ENCODE data around the gene USP30.

USP30 gene

GRCh38 chr12:109087250-109087649 is 34.9 kb downstream of the USP30 start:
- H3K36me3 ChIP-seq (ENCODE audit: control insufficient read depth, insufficient read depth, low read length) = peaks cover 15% of the 10 kb centered on the region
- TF ChIP-seq, protein P1, sequence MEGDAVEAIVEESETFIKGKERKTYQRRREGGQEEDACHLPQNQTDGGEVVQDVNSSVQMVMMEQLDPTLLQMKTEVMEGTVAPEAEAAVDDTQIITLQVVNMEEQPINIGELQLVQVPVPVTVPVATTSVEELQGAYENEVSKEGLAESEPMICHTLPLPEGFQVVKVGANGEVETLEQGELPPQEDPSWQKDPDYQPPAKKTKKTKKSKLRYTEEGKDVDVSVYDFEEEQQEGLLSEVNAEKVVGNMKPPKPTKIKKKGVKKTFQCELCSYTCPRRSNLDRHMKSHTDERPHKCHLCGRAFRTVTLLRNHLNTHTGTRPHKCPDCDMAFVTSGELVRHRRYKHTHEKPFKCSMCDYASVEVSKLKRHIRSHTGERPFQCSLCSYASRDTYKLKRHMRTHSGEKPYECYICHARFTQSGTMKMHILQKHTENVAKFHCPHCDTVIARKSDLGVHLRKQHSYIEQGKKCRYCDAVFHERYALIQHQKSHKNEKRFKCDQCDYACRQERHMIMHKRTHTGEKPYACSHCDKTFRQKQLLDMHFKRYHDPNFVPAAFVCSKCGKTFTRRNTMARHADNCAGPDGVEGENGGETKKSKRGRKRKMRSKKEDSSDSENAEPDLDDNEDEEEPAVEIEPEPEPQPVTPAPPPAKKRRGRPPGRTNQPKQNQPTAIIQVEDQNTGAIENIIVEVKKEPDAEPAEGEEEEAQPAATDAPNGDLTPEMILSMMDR (IDR thresholded peaks at IDR 0.05; ENCODE audit: insufficient read depth, low read length, poor library complexity, severe bottlenecking) = no peak
- H3K4me3 ChIP-seq (replicated peaks; ENCODE audit: low read depth, low read length) = no peak overlapping the region
- DNase-seq (ENCODE audit: extremely low read depth, insufficient read length) = no peak
- H3K27me3 ChIP-seq (replicated peaks; ENCODE audit: control insufficient read depth, insufficient read depth, low read length) = no peaks in the 10 kb centered on the region

DNA sequence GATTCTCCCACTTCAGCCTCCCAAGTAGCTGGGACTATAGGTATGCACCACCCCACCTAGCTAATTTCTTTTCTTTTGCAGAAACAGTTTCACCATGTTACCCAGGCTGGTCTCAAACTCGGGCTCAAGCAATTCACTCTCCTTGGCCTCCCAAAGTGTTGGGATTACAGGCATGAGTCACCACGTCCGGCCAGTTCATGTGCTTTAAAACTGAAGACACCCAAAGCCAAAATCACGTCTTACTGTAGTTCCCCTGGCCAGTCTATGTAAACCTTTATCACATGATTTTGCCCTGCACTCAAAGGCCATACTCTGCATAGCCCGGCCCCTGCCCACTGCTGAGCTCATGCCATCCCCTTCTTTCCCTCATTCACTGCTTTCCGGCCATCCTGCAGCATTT is 36.4 kb downstream of the USP30 start:
- Histone ChIP-seq H3K4me3 (replicated peaks; ENCODE audit: low read depth, low read length) (no peak overlapping the region), H3K36me3 (ENCODE audit: control insufficient read depth, insufficient read depth, low read length) (peaks cover 15% of the 10 kb centered on the region), H3K27me3 (replicated peaks; ENCODE audit: control insufficient read depth, insufficient read depth, low read length) (no peaks in the 10 kb centered on the region)
- DNase-seq (ENCODE audit: extremely low read depth, insufficient read length) = no peak
- TF ChIP-seq, protein P1 (IDR thresholded peaks at IDR 0.05; ENCODE audit: insufficient read depth, low read length, poor library complexity, severe bottlenecking) = no peak

DNA sequence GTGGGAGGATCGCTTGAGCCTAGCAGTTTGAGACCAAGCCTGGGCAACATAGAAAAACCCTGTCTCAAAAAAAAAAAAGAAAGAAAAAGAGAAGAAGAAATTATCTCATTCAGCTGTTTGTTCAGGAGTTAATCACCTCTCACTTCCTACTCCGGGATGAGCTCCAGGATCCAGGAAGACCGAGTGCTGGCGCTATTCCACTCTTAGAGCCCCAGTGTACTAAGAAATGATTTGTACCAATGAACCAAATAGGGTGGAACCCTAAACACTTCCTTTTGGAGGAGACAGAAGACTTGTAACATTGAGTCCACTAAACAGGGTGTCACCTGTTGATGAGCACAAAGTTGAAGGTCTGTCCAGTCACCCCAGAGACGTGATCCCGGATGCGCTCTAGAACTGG is 37.3 kb downstream of the USP30 start:
- peaks cover 15% of the 10 kb centered on the region for H3K36me3 ChIP-seq (ENCODE audit: control insufficient read depth, insufficient read depth, low read length)
- no peak overlapping the region for H3K4me3 ChIP-seq (replicated peaks; ENCODE audit: low read depth, low read length)
- no peaks in the 10 kb centered on the region for H3K27me3 ChIP-seq (replicated peaks; ENCODE audit: control insufficient read depth, insufficient read depth, low read length)
- TF ChIP-seq, protein P1 (IDR thresholded peaks at IDR 0.05; ENCODE audit: insufficient read depth, low read length, poor library complexity, severe bottlenecking) = no peak
- no peak for DNase-seq (ENCODE audit: extremely low read depth, insufficient read length)

GRCh38 chr12:109092497-109093021 is 40.2 kb downstream of the USP30 start:
- DNase-seq (ENCODE audit: extremely low read depth, insufficient read length) = no peak
- no peaks in the 10 kb centered on the region for H3K27me3 ChIP-seq (replicated peaks; ENCODE audit: control insufficient read depth, insufficient read depth, low read length)
- H3K36me3 ChIP-seq (ENCODE audit: control insufficient read depth, insufficient read depth, low read length) = peaks cover 7% of the 10 kb centered on the region
- peak overlapping the region; percentile 68 for H3K4me3 ChIP-seq (replicated peaks; ENCODE audit: low read depth, low read length)
- TF ChIP-seq, protein P1 (IDR thresholded peaks at IDR 0.05; ENCODE audit: insufficient read depth, low read length, poor library complexity, severe bottlenecking) = no peak

- TF ChIP-seq, protein P1 (IDR thresholded peaks at IDR 0.05; ENCODE audit: insufficient read depth, low read length, poor library complexity, severe bottlenecking) = peak; percentile 97
- Histone ChIP-seq H3K36me3 (ENCODE audit: control insufficient read depth, insufficient read depth, low read length) (peaks cover 6% of the 10 kb centered on the region), H3K4me3 (replicated peaks; ENCODE audit: low read depth, low read length) (peak within 1 kb of the TSS; percentile 68), H3K27me3 (replicated peaks; ENCODE audit: control insufficient read depth, insufficient read depth, low read length) (no peaks in the 10 kb centered on the region)
- DNase-seq (ENCODE audit: extremely low read depth, insufficient read length) = peak; percentile 93
Observed at GRCh38 chr12:109093022-109093918, 40.9 kb downstream of the USP30 start, which contains the start of gene ALKBH2. TSS of gene ALKBH2 (minus strand) at chr12:109093472. CDS start at chr12:109092786, 686 bp downstream.
